OCI-LY7 (cell line): ENCODE results near the gene PRR12. TPM values are rescaled to one million over a fixed set of nuclear protein-coding genes. Genes with fewer than 3 reads are reported as not detected.

Source experiments
- BruUV-seq: library from RNA; stranded (reverse); fragments of 400-500 nt; replicated peaks from 2 replicates; lab custom pipeline; 2021; lab: Mats Ljungman, UMichigan
- CTCF ChIA-PET: fragments of 300-600 bp; sonication (Branson Sonifier 250); formaldehyde crosslinking; loops from one replicate; lab custom pipeline; 2022; ENCODE audit warnings: antibody characterized with exemption; ENCODE audit not compliant: unreplicated experiment; lab: Charles Lee
- POLR2A ChIA-PET: fragments of 300-600 bp; sonication (Branson Sonifier 250); formaldehyde crosslinking; loops from one replicate; lab custom pipeline; 2022; ENCODE audit warnings: antibody characterized with exemption; lab: Charles Lee
- DNase-seq: peaks from one replicate; pipeline ENCODE4 v3.0.0-alpha.2; 2015; ENCODE audit warnings: low spot score
- H2AFZ ChIP-seq: fragments of 200-600 bp; sonication (generic), shearing (Covaris generic); 2 replicates; pipeline ENCODE4 v1.6.1; 2014; ENCODE audit warnings: mild to moderate bottlenecking, antibody characterized with exemption, low read length, moderate library complexity
- H3K27ac ChIP-seq: fragments of 200-600 bp; sonication (generic); 2 replicates; pipeline ENCODE4 v1.5.1; 2014; ENCODE audit warnings: mixed run types, low read depth, mild to moderate bottlenecking, moderate library complexity, low read length, inconsistent platforms; ENCODE audit not compliant: poor library complexity, severe bottlenecking
- H3K36me3 ChIP-seq: fragments of 200-600 bp; sonication (generic); 2 replicates; pipeline ENCODE4 v1.6.1; 2014; ENCODE audit warnings: mild to moderate bottlenecking, antibody characterized with exemption, low read length, moderate library complexity, mixed read lengths; ENCODE audit not compliant: insufficient read depth
- H3K4me1 ChIP-seq: fragments of 200-600 bp; sonication (generic); 2 replicates; pipeline ENCODE4 v1.5.1; 2014; ENCODE audit warnings: mild to moderate bottlenecking, low read length; ENCODE audit not compliant: insufficient read depth, poor library complexity, severe bottlenecking
- H3K4me2 ChIP-seq: fragments of 200-600 bp; sonication (generic); 2 replicates; pipeline ENCODE4 v1.6.1; 2014; ENCODE audit warnings: mild to moderate bottlenecking, low read length
- H3K4me3 ChIP-seq: fragments of 200-600 bp; sonication (generic); 2 replicates; pipeline ENCODE4 v1.5.1; 2014; ENCODE audit warnings: mild to moderate bottlenecking, low read depth, low read length; ENCODE audit not compliant: poor library complexity, severe bottlenecking
- H3K79me2 ChIP-seq: fragments of 200-600 bp; sonication (generic); 2 replicates; pipeline ENCODE4 v1.6.1; 2016; ENCODE audit warnings: low read depth, mild to moderate bottlenecking, low read length, moderate library complexity, mixed read lengths; ENCODE audit not compliant: insufficient read depth
- H3K9me2 ChIP-seq: fragments of 200-600 bp; sonication (generic); 2 replicates; pipeline ENCODE4 v1.6.1; 2016; ENCODE audit warnings: mild to moderate bottlenecking, low read length, mixed read lengths; ENCODE audit not compliant: insufficient read depth
- H3K9me3 ChIP-seq: fragments of 200-600 bp; sonication (generic); 2 replicates; pipeline ENCODE4 v1.6.1; 2014; ENCODE audit warnings: mild to moderate bottlenecking, mixed run types, low read length, mixed read lengths
- H4K20me1 ChIP-seq: fragments of 200-600 bp; sonication (generic); 2 replicates; pipeline ENCODE4 v1.6.1; 2014; ENCODE audit warnings: mild to moderate bottlenecking, antibody characterized with exemption, low read length, moderate library complexity, mixed read lengths; ENCODE audit not compliant: insufficient read depth
- EZH2phosphoT487 ChIP-seq: fragments of 200-600 bp; sonication (generic); IDR thresholded peaks from 2 replicates; pipeline ENCODE4 v1.6.1; 2018; ENCODE audit warnings: low read depth, borderline replicate concordance, mild to moderate bottlenecking, mixed run types, antibody characterized with exemption, low read length, moderate library complexity, mixed read lengths
- intact Hi-C: fragments of 100-400 bp; cut with micrococcal nuclease; formaldehyde crosslinking; loops from one replicate; pipeline ENCODE4 v1.10.0; 2022; ENCODE audit not compliant: unreplicated experiment
- total RNA-seq, 2 experiments: library from RNA; depleted of rRNA in 1 of 2; stranded (reverse); fragments of >200 nt in 1 of 2; shearing (Covaris generic) in 1 of 2; gene quantifications; 2 replicates each; pipeline ENCODE4 v1.2.3, GENCODE V29; 2014 to 2022
- TF ChIP-seq, protein P1 (sequence below): fragments of 200-600 bp; sonication (generic); conservative IDR thresholded peaks from 2 replicates; pipeline ENCODE4 v1.5.1; 2014; ENCODE audit warnings: mild to moderate bottlenecking, antibody characterized with exemption, low read length, moderate library complexity, mixed read lengths

The PRR12 gene
- total RNA-seq, 2 experiments from 2014 or later: 6.5 to 32.8 TPM

DNA sequence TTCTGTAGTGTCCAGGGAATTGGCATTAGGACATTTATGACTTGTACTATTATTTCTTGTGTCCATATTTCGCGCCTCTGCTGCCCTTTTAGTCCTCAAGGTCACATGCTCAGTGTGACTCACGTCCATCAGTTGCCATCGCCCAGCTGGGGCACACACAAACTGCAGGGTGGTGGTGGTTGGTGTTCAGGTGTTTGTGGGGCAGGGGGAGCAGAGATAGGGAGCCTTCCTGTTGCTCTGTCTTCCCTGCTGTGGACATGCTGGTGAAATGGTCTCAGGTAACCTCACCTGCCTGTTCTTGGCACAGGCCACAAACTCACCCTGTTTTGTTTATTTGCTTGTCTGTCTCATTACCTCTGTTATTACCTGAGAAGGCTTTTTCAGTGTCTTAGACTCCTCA is 22.4 kb downstream of the PRR12 start:
- CTCF ChIA-PET: no interaction called here
- no peak overlapping the region for H3K4me2 ChIP-seq
- no peaks in the 10 kb centered on the region for H3K79me2 ChIP-seq
- intact Hi-C loops: no loop called here
- peaks cover 90% of the 10 kb centered on the region for H3K36me3 ChIP-seq
- TF ChIP-seq, protein P1, sequence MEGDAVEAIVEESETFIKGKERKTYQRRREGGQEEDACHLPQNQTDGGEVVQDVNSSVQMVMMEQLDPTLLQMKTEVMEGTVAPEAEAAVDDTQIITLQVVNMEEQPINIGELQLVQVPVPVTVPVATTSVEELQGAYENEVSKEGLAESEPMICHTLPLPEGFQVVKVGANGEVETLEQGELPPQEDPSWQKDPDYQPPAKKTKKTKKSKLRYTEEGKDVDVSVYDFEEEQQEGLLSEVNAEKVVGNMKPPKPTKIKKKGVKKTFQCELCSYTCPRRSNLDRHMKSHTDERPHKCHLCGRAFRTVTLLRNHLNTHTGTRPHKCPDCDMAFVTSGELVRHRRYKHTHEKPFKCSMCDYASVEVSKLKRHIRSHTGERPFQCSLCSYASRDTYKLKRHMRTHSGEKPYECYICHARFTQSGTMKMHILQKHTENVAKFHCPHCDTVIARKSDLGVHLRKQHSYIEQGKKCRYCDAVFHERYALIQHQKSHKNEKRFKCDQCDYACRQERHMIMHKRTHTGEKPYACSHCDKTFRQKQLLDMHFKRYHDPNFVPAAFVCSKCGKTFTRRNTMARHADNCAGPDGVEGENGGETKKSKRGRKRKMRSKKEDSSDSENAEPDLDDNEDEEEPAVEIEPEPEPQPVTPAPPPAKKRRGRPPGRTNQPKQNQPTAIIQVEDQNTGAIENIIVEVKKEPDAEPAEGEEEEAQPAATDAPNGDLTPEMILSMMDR: no peak
- TF ChIP-seq EZH2phosphoT487: no peak
- H3K27ac ChIP-seq: no peak overlapping the region
- DNase-seq: no peak
- POLR2A ChIA-PET: no interaction called here
- H3K4me1 ChIP-seq: no peaks in the 10 kb centered on the region
- H3K9me3 ChIP-seq: no peaks in the 10 kb centered on the region
- H3K4me3 ChIP-seq: no peak overlapping the region
- H2AFZ ChIP-seq: no peak overlapping the region
- no peaks in the 10 kb centered on the region for H4K20me1 ChIP-seq
- H3K9me2 ChIP-seq: no peaks in the 10 kb centered on the region
- no TSS peak for BruUV-seq

DNA sequence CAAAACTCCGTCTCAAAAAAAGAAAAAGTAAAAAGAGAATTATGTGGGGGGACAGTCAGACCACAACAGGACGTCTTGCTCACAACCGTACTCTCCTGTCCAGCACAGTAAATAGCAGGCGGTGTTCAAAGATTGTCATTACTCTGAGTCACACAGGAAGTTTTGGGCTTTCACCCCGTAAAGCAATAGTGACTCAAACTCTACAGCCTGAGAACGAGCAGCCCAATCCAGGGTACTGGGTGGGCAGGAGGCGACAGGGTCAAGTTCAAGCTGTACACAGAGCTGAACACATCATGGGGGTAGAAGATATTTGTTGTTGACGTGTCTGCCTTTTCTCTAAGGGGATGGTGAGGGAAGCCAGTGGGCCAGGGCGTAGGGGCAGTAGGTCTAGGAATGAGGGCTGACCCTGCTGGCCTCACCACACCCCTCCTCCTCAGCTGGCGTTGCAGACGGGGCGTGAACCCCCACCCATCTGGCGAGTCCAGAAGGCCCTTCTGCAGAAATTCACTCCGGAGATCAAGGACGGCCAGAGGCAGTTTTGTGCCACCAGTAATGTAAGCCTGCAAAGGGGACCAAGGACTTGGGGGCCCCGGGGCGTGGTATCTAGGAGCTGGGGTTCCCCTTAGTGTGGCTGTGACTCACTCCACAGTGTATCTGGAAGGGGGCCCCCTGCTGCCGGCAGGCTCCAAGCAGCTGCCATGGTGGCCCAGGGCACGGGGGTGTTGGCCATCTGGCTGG is 23.3 kb downstream of the PRR12 start:
- ChIA-PET POLR2A (interaction anchor here (0.5 kb wide), 1 partner anchor 24 kb away, joined by 3 read pairs; no protein-coding TSS in a partner anchor), CTCF (no interaction called here)
- Histone ChIP-seq H2AFZ (no peak overlapping the region), H3K79me2 (no peaks in the 10 kb centered on the region), H3K9me3 (no peaks in the 10 kb centered on the region), H3K4me2 (no peak overlapping the region), H3K4me1 (no peaks in the 10 kb centered on the region), H3K4me3 (no peak overlapping the region), H3K36me3 (peaks cover 89% of the 10 kb centered on the region), H4K20me1 (no peaks in the 10 kb centered on the region), H3K9me2 (no peaks in the 10 kb centered on the region), H3K27ac (no peak overlapping the region)
- intact Hi-C loops: no loop called here
- TF ChIP-seq EZH2phosphoT487: no peak
- TF ChIP-seq, protein P1: no peak
- no TSS peak for BruUV-seq
- DNase-seq: no peak

DNA sequence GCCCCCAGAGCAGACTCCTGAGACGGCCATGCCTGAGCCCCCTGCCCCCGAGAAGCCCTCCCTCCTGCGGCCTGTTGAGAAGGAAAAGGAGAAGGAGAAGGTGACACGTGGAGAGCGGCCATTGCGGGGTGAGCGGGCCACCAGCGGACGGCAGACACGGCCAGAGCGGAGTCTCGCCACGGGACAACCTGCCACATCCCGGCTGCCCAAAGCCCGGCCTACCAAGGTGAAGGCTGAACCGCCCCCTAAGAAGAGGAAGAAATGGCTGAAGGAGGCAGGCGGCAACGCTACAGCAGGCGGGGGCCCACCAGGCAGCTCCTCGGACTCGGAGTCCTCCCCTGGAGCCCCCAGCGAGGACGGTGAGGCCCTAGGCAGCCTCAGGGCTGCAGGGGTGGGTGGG is 24.9 kb downstream of the PRR12 start:
- no peak for DNase-seq
- ChIA-PET CTCF (no interaction called here), POLR2A (no interaction called here)
- Histone ChIP-seq H3K27ac (no peak overlapping the region), H3K9me3 (no peaks in the 10 kb centered on the region), H3K4me2 (no peak overlapping the region), H3K4me3 (no peak overlapping the region), H3K36me3 (peaks cover 83% of the 10 kb centered on the region), H3K79me2 (no peaks in the 10 kb centered on the region), H2AFZ (no peak overlapping the region), H3K4me1 (no peaks in the 10 kb centered on the region), H3K9me2 (no peaks in the 10 kb centered on the region), H4K20me1 (no peaks in the 10 kb centered on the region)
- intact Hi-C loops: no loop called here
- no TSS peak for BruUV-seq
- TF ChIP-seq, protein P1: no peak
- TF ChIP-seq EZH2phosphoT487: no peak
